ENCODE measurements around the gene GGNBP2.
A peak's percentile ranks its signal among the peaks of the same experiment; 100 is the strongest.
"Not testable (repeated sequence)": the region's sequence is repeated elsewhere in the genome, so short reads cannot be mapped to it uniquely, and the experiment has no call there.

Gene GGNBP2

DNA sequence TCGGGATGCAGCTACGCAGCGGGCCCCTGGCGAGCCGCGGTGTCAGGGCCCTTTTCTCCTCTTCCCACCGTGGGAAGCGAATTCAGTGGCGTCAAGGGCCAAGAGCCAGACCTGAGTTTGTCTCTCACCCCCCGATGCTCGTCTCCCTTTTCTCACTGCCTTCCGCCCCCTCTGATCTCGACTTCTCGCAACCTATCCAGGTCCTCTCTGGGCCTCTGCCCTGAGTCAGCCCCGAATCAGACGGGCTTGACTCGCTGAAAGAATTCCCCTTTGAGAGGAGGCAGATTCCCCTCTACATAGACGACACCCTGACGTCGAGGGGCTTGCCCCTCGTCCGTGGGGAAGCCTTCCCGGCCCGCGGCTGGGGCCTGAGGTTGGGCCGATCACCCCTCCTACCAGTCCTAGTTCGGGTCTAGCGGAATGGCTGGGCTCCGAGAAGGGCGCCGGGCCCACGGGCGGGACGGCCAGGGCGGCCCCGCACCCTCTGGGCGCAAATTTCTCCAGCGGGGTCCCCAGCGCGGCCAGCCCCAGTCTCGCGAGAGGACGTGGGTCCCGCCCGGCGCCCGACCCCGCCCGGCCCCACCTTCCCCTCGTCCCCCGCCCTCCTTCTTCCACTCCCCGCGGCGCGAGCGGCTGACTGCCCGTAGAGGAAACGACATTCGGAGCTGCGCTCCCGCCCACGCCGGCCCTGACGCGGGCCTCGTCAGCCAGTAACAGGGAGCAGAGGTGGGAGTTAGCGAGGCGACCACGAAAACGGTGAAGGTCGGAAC, at the start of gene GGNBP2:
TSS of gene GGNBP2 (plus strand) at position 613 of the 770 bp plus-strand sequence. CDS start 806 bp downstream, outside the sequence.
- DNase-seq (ENCODE audit: low spot score), result peak; percentile 89

DNA sequence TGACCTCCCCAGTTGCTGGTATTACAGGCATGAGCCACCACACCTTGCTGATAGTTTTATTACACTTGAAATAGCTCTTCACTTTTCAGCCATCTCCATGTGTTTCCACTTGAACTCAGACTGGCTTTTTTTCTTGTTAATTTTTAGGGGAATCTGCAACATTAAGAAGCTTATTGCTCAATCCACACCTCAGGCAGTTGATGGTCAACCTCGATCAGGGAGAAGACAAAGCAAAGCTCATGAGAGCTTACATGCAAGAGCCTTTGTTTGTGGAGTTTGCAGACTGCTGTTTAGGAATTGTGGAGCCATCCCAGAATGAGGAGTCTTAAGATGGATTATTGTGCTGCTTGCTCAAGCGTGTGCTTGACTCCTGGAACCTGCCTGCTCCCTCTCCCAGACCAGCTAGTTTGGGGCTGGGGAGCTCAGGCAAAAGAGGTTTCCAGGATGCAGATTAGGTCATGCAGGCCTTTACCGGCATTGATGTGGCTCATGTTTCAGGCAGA, 49.6 kb upstream of the GGNBP2 start:
- no peak for DNase-seq (ENCODE audit: low spot score)

DNA sequence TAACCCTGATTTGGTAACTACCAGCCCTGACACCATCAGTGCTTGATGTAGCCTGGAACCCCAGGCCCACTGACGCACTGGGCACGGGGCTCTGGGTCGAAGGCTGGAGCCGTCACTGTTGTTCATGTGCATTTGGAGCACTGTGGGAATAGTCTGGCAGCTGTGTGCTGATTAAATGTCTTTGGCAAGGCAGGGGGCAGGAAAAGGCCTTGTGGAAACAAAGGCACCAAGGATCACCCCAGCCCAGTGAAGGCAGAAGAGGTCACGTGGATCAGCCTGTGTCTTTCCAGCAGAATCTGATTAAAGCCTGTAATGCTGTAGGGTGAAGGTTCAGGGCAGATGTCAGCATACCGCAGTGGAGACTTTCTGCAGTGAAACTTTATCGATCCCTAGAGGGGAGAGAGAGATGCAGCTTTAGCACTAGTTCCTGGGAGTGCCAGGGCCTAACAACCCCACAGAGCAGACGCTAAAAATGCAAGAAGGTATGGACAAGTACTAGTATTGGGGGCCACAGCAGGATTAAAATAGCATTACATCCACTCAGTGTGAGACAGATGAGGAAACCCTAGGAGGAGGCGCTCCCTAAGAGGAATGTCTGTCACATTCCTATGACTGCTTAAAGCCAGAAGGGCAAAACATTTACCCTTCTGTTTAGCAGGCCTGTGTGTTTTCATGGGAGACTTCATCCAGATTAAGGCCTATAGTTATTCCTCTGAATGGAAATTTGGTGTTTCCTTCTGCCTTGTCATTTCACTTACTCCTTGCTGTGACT, 48.5 kb upstream of the GGNBP2 start:
- DNase-seq (ENCODE audit: low spot score), result no peak

DNA sequence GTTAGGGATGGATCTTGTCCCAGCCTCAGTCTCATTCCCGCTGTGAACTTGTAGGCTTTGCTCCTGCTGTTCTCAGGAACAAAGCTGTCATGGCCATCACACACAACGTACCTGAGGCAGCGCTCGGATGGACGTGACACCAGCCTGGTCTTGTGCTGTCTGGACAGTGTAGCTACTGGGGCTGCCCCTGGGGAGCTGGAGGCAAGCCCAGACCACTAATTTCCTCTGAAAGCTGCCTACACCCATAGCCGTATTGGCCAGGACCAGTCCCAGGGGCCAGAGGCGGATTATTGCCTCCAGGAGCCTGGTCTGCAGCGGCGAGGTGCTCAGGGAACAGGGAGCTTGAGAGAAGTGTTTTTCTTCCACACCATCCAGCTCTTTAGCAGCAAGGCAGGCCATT, 46.6 kb upstream of the GGNBP2 start:
- no peak for DNase-seq (ENCODE audit: low spot score)

DNA sequence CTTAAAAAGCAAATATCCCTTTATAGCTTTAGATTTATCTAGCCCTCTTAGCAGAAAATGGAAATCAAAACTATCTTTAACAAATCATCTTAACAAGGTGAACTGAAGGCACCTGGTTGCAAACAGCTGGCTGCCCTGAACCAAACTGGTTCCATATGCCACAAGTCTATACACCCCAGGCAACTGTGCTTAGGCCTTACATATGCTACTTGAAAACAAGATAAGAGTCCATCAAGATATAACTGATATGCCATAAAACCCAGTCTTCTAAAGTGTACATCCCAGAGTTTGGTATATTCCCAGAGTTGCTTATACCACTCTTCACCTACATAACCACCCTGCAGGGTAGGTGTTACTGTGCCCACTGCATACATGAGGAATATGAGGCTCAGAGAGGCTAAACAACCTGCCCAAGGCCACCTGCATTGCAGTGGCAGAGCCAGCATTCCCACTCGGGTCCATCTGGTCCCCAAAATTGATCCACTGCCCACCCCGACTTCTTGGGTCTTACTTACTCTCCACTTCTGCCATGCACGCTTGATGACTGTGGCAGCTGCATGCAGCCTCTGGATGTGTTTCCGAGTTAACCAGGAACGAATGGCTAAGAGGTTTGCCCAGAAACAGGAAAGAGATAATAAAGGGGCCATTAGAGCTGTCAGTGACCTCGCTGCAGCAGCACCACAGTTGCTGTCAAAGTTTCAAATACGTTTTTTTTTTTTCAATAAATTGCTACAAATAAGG, 46.0 kb upstream of the GGNBP2 start:
- no peak for DNase-seq (ENCODE audit: low spot score)

DNA sequence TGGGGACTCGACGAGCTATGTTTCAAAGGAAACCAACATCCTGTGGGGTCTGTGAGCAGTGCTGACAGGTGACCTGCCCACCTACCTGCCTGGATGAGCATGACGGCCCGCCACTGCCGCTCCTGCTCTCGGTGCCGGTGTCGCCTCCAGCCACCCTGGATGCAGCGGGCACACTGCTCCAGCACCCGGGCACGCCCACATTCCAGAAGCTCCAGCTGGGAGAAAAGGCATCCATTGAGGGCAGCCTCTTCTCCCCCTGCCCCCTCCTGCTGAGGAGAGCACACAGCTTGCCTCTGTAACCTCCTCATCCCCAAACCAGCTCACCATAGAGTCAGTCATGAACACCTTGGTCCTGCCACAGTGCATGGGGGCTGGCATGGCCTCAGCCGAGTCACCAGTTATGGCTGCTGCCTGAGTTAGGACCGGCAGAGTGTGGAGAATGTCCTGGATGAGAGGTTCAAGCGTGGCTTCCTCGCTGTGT, 43.9 kb upstream of the GGNBP2 start:
- no peak for DNase-seq (ENCODE audit: low spot score)

DNA sequence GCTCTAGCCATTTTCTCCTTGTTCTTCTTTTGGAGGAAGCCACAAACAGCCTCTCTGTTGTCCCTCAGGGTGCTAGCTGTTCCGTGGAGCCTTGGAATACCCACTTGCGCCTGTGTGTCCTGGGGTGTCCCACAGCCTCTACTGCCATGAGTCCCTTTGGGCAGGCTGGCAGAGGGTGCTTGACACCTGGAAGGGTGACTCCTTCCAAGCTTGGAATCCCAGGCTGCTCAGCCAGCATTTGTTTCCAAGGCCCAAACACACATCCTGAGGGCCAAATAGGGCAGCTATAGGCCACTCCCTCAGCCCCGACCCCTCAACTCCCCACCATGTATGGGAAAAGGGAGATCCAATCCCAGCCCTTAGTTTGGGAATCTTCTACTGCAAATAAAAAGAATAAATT, 43.4 kb upstream of the GGNBP2 start:
- no peak for DNase-seq (ENCODE audit: low spot score)

DNA sequence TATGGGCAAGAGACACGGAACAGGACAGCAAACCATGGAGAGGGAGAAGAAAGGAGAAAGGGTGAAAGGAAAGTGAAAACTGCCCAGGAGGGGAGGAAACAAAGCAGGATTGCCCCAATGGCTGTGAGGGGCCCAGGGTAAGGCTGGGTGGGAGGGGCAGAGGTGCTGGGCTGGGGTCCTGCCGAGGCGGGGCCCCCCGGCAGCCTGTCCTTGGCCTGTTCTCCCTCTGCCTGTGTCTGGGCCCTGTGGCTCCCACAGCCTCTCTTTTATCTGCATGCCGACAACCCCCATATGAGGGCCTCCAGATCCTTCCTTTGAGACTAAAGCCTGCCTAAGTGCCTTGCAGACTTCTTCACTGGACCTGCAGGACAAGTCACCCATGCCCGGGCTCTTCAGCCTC, 42.8 kb upstream of the GGNBP2 start:
- no peak for DNase-seq (ENCODE audit: low spot score)

- DNase-seq (ENCODE audit: low spot score), result no peak
Observed at GRCh38 chr17:36503456-36504155, 41.1 kb upstream of the GGNBP2 start.

- no peak for DNase-seq (ENCODE audit: low spot score)
Observed at GRCh38 chr17:36504156-36504545, 40.6 kb upstream of the GGNBP2 start.

GRCh38 chr17:36505171-36505570, 39.5 kb upstream of the GGNBP2 start:
- no peak for DNase-seq (ENCODE audit: low spot score)

GRCh38 chr17:36506249-36506826, 38.4 kb upstream of the GGNBP2 start:
- no peak for DNase-seq (ENCODE audit: low spot score)

- DNase-seq (ENCODE audit: low spot score), result no peak
Observed at GRCh38 chr17:36506831-36507230, 37.9 kb upstream of the GGNBP2 start.

GRCh38 chr17:36507266-36507665, 37.5 kb upstream of the GGNBP2 start:
- DNase-seq (ENCODE audit: low spot score), result no peak

- not testable (repeated sequence) for DNase-seq (ENCODE audit: low spot score)
Observed at GRCh38 chr17:36508439-36508838, 36.3 kb upstream of the GGNBP2 start.

GRCh38 chr17:36509272-36509985, 35.3 kb upstream of the GGNBP2 start:
- no peak for DNase-seq (ENCODE audit: low spot score)

DNA sequence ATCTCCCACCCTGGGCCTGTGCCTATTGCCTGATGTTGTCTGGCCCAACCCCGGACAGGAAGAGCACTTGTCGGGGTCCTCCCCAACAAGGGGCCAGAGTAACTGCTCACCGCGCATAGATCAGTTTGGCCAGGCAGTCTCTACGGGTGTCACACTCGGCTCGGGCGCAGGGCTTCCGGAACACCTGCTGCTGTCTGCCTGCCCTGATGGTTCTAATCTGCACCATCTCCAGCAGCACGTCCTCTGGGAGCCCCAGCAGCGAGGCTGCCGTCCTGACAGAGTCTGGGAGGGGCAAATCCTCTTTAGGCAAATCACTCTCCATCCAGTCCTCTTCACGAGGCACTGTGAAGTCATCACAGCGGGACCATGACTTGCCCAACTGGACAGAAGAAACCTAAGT, 34.1 kb upstream of the GGNBP2 start:
- DNase-seq (ENCODE audit: low spot score), result no peak

DNA sequence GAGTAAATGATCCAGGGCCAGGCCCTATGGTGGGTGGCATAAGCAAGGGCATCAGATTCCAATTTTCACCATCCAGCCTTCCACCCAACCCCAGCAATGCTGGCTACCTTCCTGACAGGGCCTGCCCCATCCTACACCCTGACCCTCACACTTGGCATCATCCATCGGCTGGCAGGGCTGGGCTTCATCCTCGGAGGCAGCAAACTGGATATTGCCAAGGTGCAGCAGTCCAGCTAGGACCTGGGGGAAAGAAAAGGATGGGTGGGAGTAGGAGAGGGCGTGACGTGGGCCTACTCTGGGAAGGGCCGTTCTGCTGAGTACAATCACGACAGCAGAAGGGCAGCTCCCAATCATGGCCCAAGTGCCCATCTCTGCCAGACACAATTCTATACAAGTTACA, 33.5 kb upstream of the GGNBP2 start:
- no peak for DNase-seq (ENCODE audit: low spot score)

GRCh38 chr17:36512641-36513040, 32.1 kb upstream of the GGNBP2 start:
- DNase-seq (ENCODE audit: low spot score), result no peak

DNA sequence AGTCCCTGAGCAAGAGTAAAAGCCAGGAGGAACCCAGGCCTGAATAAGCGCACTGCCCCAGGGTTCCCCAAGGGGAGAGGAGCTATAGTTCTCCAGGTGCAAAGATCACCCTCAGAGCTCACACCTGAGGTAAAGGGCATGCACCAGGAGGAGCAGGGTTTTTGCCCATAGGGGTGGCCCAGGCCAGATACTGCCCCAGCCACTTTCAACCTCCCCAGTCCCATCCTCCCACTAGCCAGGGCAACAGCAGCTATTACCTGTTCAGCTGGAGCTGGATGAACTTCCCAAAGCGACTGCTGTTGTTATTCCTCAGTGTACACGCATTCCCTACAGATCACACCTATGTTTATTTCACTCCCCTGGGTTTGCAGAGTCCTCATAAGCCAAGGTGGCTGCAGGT, 29.9 kb upstream of the GGNBP2 start:
- DNase-seq (ENCODE audit: low spot score), result no peak

DNA sequence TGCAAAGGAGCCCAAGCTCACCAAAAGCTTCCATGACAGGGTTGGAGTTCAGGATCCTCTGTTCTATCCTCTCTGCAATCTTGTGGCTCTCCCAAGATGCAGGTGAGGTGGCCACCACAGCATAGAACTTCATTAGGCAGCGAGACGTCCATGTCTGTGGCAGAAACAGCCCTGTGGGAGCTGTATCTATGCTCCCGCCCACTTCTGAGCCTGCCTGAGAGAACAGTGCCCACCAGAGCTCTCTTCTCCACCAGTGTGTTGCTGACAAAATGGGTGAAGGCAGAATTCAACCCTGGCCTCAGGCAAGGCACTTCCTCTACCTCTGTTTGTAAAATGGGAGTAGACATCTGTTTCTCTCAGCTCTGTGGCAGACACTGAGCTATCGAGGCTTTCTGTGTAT, 28.9 kb upstream of the GGNBP2 start:
- DNase-seq (ENCODE audit: low spot score), result no peak
